Spleen (tissue), 11 donors: ENCODE results near the gene MGA. TPM values are rescaled to one million over a fixed set of nuclear protein-coding genes. Genes with fewer than 3 reads are reported as not detected.

Source experiments
- DNase-seq: peaks from one replicate; pipeline ENCODE4 v3.0.0-alpha.2; 2020
- H3K27ac ChIP-seq, 8 donors: fragments of 200-600 bp; sonication (generic) in 7 of 8; 1 replicate in 4 of 8; 2 replicates in 4 of 8; pipeline versions ENCODE4 v1.5.0 to v1.8.0; 2016 to 2021; ENCODE audit warnings: inconsistent platforms in 4 of 8, mild to moderate bottlenecking in 4 of 8, moderate library complexity in 1 of 8
- H3K27me3 ChIP-seq, 7 donors: fragments of 200-600 bp; sonication (generic) in 6 of 7; replicated peaks in 1 of 7; 1 replicate in 4 of 7; 2 replicates in 3 of 7; pipeline versions ENCODE4 v1.5.0 to v1.8.0; 2016 to 2021; ENCODE audit warnings: inconsistent platforms in 3 of 7, mild to moderate bottlenecking in 1 of 7
- H3K36me3 ChIP-seq, 6 donors: fragments of 200-600 bp; sonication (generic) in 5 of 6; 1 replicate in 4 of 6; 2 replicates in 2 of 6; pipeline versions ENCODE4 v1.5.0 to v1.8.0; 2016 to 2021; ENCODE audit warnings: inconsistent platforms in 2 of 6
- H3K4me1 ChIP-seq, 6 donors: fragments of 200-600 bp; sonication (generic) in 5 of 6; 1 replicate in 3 of 6; 2 replicates in 3 of 6; pipeline versions ENCODE4 v1.5.0 to v1.8.0; 2016 to 2021; ENCODE audit warnings: inconsistent platforms in 3 of 6
- H3K4me3 ChIP-seq, 8 donors: fragments of 200-600 bp; sonication (generic) in 7 of 8; 1 replicate in 4 of 8; 2 replicates in 4 of 8; pipeline versions ENCODE4 v1.5.0 to v1.8.0; 2016 to 2021; ENCODE audit warnings: inconsistent platforms in 4 of 8, mild to moderate bottlenecking in 4 of 8, moderate library complexity in 2 of 8
- H3K9me3 ChIP-seq, 8 donors: fragments of 200-600 bp; sonication (generic) in 7 of 8; 1 replicate in 4 of 8; 2 replicates in 4 of 8; pipeline versions ENCODE4 v1.5.0 to v1.8.0; 2016 to 2021; ENCODE audit warnings: inconsistent platforms in 4 of 8
- CTCF ChIP-seq, 11 experiments: fragments of 200-600 bp in 7 of 11; fragments of 450-650 bp in 4 of 11; sonication (generic) in 4 of 11; IDR thresholded peaks in 8 of 11; conservative IDR thresholded peaks in 3 of 11; 1 replicate in 7 of 11; 2 replicates in 4 of 11; pipeline versions ENCODE4 v1.4.0 to v1.8.0; 2016 to 2021; ENCODE audit warnings: antibody characterized with exemption in 11 of 11, inconsistent platforms in 4 of 11, mild to moderate bottlenecking in 1 of 11
- POLR2A ChIP-seq, 3 donors: fragments of 450-650 bp; IDR thresholded peaks; one replicate each; pipeline ENCODE4 v1.5.1; 2017; ENCODE audit warnings: antibody characterized with exemption in 3 of 3, mild to moderate bottlenecking in 1 of 3
- POLR2AphosphoS5 ChIP-seq, 3 donors: sonication (generic); formaldehyde crosslinking; IDR thresholded peaks; one replicate each; pipeline ENCODE4 v1.5.1; 2017; ENCODE audit warnings: antibody characterized with exemption in 3 of 3
- WGBS, 5 donors: extraction: QIAGEN DNeasy Blood & Tissue Kit in 3 of 5; methylation state at CpG; one replicate each; pipeline versions ENCODE4 v1.1.5 to v1.1.7; 2013 to 2018; 5-methylcytosine and 5-hydroxymethylcytosine counted together
- intact Hi-C: fragments of 100-400 bp; cut with DNase I; formaldehyde crosslinking; loops from one replicate; pipeline ENCODE4 v1.15.0; 2023; ENCODE audit warnings: low total_unique reads
- polyA plus RNA-seq, 3 donors: library from polyadenylated mRNA; stranded (reverse); fragments of 200-250 nt; gene quantifications; one replicate each; pipeline ENCODE4 v1.2.1, GENCODE V29; 2013
- total RNA-seq, 7 donors: library from RNA; depleted of rRNA in 3 of 7; stranded (reverse); fragments of >200 nt in 3 of 7; fragmentation: NEBNext Ultra II Directional in 4 of 7; extraction: Animal tissue kit (Norgen Biotek cat#: 25700) in 4 of 7; gene quantifications; one replicate each; pipeline versions ENCODE4 v1.1.0 to v1.2.1, GENCODE V29; 2016 to 2021
- donor health status: healthy with polysubstance abuse.
- donor health status: DM: no; HTN: no; CAD: no; lungs with moderate emphysema.
- donor health status: DM: no; HTN: no; CAD: no.
- donor health status: Bipolar disorder and iron deficiency.
- donor health status: healthy.
- donor health status: DM: no; HTN: no; CAD: no.
- donor health status: DM: yes; HTN: yes; CAD: no.

The MGA gene
- total and polyA plus RNA-seq, 10 donors: 2.7 to 67.7 (median 51.7) TPM

GRCh38 chr15:41801850-41802455 lies 141.7 kb downstream of the MGA start:
- DNase-seq: no peak
- Histone ChIP-seq H3K4me1 (peaks cover 0 to 9% (median 6%) of the 10 kb centered on the region in 6 donors), H3K4me3 (no peak overlapping the region), H3K27me3 (no peaks in the 10 kb centered on the region), H3K27ac (no peak overlapping the region), H3K9me3 (no peaks in the 10 kb centered on the region), H3K36me3 (peaks cover 0 to 53% (median 19%) of the 10 kb centered on the region in 6 donors)
- intact Hi-C loops: no loop called here
- 95 to 100% (median 97%) methylated on average over 3 of the region's 3 CpGs for WGBS, 5 donors
- no peak for TF ChIP-seq POLR2AphosphoS5 (IDR thresholded peaks at IDR 0.05)
- TF ChIP-seq POLR2A (IDR thresholded peaks at IDR 0.05): no peak
- no peak for TF ChIP-seq CTCF (IDR thresholded peaks at IDR 0.05 in 8 of 11, conservative IDR thresholded peaks at IDR 0.05 in 3 of 11)

DNA sequence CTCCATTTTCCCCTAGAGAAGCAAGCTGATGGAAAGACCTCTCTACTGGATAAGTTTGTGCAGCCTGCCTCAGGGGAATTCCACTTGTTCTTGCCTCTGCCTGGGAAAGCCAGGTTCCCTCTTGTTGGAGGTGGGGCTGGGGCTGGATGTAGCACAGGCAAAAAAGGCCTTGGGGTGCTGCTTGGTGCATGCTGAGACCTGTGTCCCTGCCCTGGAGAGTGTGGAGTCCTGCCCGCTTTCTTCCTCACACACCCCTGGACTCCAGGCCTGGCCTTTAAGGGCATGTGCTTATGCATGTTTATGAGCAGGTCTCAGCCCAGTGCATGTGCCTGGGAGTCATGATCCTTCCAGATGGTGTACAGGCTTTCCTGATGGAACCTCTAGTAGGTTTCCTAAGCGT lies 144.2 kb downstream of the MGA start:
- Histone ChIP-seq H3K27ac (no peak overlapping the region), H3K27me3 (no peaks in the 10 kb centered on the region), H3K4me3 (no peak overlapping the region), H3K4me1 (peaks cover 0 to 4% (median 0%) of the 10 kb centered on the region in 6 donors), H3K9me3 (no peaks in the 10 kb centered on the region), H3K36me3 (peaks cover 0 to 57% (median 19%) of the 10 kb centered on the region in 6 donors)
- 82 to 100% (median 96%) methylated on average over 2 of the region's 2 CpGs for WGBS, 5 donors
- intact Hi-C loops: no loop called here
- no peak for TF ChIP-seq POLR2A (IDR thresholded peaks at IDR 0.05)
- TF ChIP-seq CTCF (IDR thresholded peaks at IDR 0.05 in 8 of 11, conservative IDR thresholded peaks at IDR 0.05 in 3 of 11): no peak
- TF ChIP-seq POLR2AphosphoS5 (IDR thresholded peaks at IDR 0.05): no peak
- DNase-seq: no peak

DNA sequence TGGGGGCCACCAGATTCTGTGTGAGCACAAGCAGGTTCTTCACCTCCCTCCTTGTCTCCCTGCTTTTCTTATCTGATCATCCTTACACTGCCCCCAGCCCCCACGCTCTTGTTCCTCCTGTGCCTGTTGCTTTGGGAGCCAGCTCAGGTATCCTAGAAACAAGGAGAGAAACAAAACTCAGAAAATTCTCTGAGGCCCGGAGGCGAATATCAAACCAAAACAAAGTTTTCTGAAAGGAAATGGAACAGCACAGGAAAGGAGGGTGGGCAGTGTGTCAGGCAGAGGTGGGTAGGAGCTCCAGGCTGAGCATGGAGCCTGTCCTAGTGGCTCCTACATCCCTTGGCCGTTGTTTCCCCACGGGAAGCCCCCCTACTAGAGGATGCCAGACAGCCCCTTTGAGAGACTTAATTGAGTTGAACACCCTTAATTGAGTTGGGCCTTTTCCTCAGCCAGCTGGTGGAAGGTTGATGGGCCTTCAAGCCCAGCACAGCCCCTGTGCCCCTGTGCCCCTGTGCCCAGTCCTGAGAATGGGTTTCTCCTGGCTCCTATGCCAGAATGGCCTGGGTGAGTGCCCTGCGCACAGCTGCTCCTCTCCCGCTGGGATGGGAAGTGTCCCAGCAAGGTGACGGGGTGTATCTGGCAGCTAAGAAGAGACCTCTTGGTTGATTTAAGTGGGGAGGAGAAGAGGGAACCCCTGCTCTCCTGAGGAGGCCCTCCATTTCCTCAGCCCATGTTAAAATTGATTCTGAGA lies 144.9 kb downstream of the MGA start:
- Histone ChIP-seq H3K9me3 (no peaks in the 10 kb centered on the region), H3K27me3 (no peaks in the 10 kb centered on the region), H3K4me3 (no peak overlapping the region), H3K4me1 (peaks cover 0 to 11% (median 0%) of the 10 kb centered on the region in 6 donors), H3K36me3 (peaks cover 0 to 50% (median 18%) of the 10 kb centered on the region in 6 donors), H3K27ac (no peak overlapping the region)
- TF ChIP-seq POLR2AphosphoS5 (IDR thresholded peaks at IDR 0.05): no peak
- TF ChIP-seq POLR2A (IDR thresholded peaks at IDR 0.05): no peak
- no peak for TF ChIP-seq CTCF (IDR thresholded peaks at IDR 0.05 in 8 of 11, conservative IDR thresholded peaks at IDR 0.05 in 3 of 11)
- intact Hi-C loops: no loop called here
- no peak for DNase-seq
- WGBS, 5 donors: 62 to 75% (median 64%) methylated on average over 8 of the region's 8 CpGs

- peaks cover 0 to 14% (median 0%) of the 10 kb centered on the region in 6 donors for H3K4me1 ChIP-seq
- H3K9me3 ChIP-seq: no peaks in the 10 kb centered on the region
- H3K27ac ChIP-seq: no peak overlapping the region
- no peak overlapping the region for H3K4me3 ChIP-seq
- intact Hi-C loops: no loop called here
- WGBS, 5 donors: 76 to 96% (median 90%) methylated on average over 2 to 3 of the region's 3 CpGs
- no peaks in the 10 kb centered on the region for H3K27me3 ChIP-seq
- H3K36me3 ChIP-seq: peaks cover 0 to 43% (median 12%) of the 10 kb centered on the region in 6 donors
- DNase-seq: no peak
- TF ChIP-seq CTCF (IDR thresholded peaks at IDR 0.05 in 8 of 11, conservative IDR thresholded peaks at IDR 0.05 in 3 of 11) (no peak), POLR2AphosphoS5 (IDR thresholded peaks at IDR 0.05) (no peak), POLR2A (IDR thresholded peaks at IDR 0.05) (no peak)
These were observed 145.5 kb downstream of the MGA start for GRCh38 chr15:41805711-41806110.
